HFFc6 (cell line): ENCODE data around the gene ALX4. TPM values are rescaled to one million over a fixed set of nuclear protein-coding genes. Genes with fewer than 3 reads are reported as not detected.
A peak's percentile ranks its signal among the peaks of the same experiment; 100 is the strongest.

Experiments
- DNase-seq: peaks from one replicate; pipeline ENCODE4 v3.0.0-alpha.2; 2018
- H3K27ac Mint-ChIP-seq: 2 replicates; pipeline ENCODE4 v1.8.0; 2020; ENCODE audit warnings: mild to moderate bottlenecking, mixed read lengths
- H3K27me3 Mint-ChIP-seq: 2 replicates; pipeline ENCODE4 v1.8.0; 2021; ENCODE audit warnings: mild to moderate bottlenecking, moderate library complexity, mixed read lengths; ENCODE audit not compliant: insufficient read depth
- H3K36me3 Mint-ChIP-seq: 2 replicates; pipeline ENCODE4 v1.8.0; 2021; ENCODE audit warnings: low read depth, mixed read lengths
- H3K4me1 Mint-ChIP-seq: 2 replicates; pipeline ENCODE4 v1.8.0; 2020; ENCODE audit warnings: low read depth, mixed read lengths
- H3K4me3 Mint-ChIP-seq: 2 replicates; pipeline ENCODE4 v1.8.0; 2020; ENCODE audit warnings: mild to moderate bottlenecking, moderate library complexity, mixed read lengths
- H3K9me3 Mint-ChIP-seq: 2 replicates; pipeline ENCODE4 v1.8.0; 2020; ENCODE audit warnings: mild to moderate bottlenecking, mixed read lengths
- CTCF ChIP-seq: fragments of 200-600 bp; sonication (generic); IDR thresholded peaks from 2 replicates; pipeline ENCODE4 v1.5.0; 2021; ENCODE audit warnings: antibody characterized with exemption, mild to moderate bottlenecking
- total RNA-seq, 6 experiments: library from RNA; stranded (reverse); fragmentation: NEBNext Ultra II Directional; extraction: Animal tissue kit (Norgen Biotek cat#: 25700); gene quantifications; 2 replicates in 1 of 6; 3 replicates in 5 of 6; pipeline ENCODE4 v1.2.3, GENCODE V29; 2021

The ALX4 gene
- total RNA-seq, 6 experiments from 2014 or later: 0.02 to 0.13 (median 0.06) TPM

- H3K27me3 Mint-ChIP-seq: peaks cover 4% of the 10 kb centered on the region
- no peak for DNase-seq
- peaks cover 35% of the 10 kb centered on the region for H3K4me1 Mint-ChIP-seq
- TF ChIP-seq CTCF: no peak
- no peak overlapping the region for H3K27ac Mint-ChIP-seq
- H3K4me3 Mint-ChIP-seq: no peak overlapping the region
- H3K9me3 Mint-ChIP-seq: no peaks in the 10 kb centered on the region
- H3K36me3 Mint-ChIP-seq: no peaks in the 10 kb centered on the region
Observed at GRCh38 chr11:44286911-44287310, 23.0 kb downstream of the ALX4 start.

- Mint-ChIP-seq H3K36me3 (no peaks in the 10 kb centered on the region), H3K4me1 (peaks cover 35% of the 10 kb centered on the region), H3K27me3 (peaks cover 4% of the 10 kb centered on the region), H3K27ac (no peak overlapping the region), H3K4me3 (no peak overlapping the region), H3K9me3 (no peaks in the 10 kb centered on the region)
- TF ChIP-seq CTCF: peak; percentile 99
- DNase-seq: peak; percentile 38
Observed at GRCh38 chr11:44286268-44286880, 23.6 kb downstream of the ALX4 start.

- H3K4me3 Mint-ChIP-seq: no peak overlapping the region
Observed at GRCh38 chr11:44285756-44286155, 24.2 kb downstream of the ALX4 start.

GRCh38 chr11:44282620-44283019 lies 27.3 kb downstream of the ALX4 start:
- no peak overlapping the region for H3K4me3 Mint-ChIP-seq
- no peaks in the 10 kb centered on the region for H3K9me3 Mint-ChIP-seq
- TF ChIP-seq CTCF: no peak
- H3K27me3 Mint-ChIP-seq: peaks cover 18% of the 10 kb centered on the region
- no peak for DNase-seq
- peaks cover 19% of the 10 kb centered on the region for H3K4me1 Mint-ChIP-seq
- no peak overlapping the region for H3K27ac Mint-ChIP-seq
- no peaks in the 10 kb centered on the region for H3K36me3 Mint-ChIP-seq

More at GRCh38 chr11:44285756-44286155, 24.2 kb downstream of the ALX4 start:
- Mint-ChIP-seq H3K4me1 (peaks cover 35% of the 10 kb centered on the region), H3K27ac (peak overlapping the region; percentile 25; the same call in 1 of the 2 replicates), H3K27me3 (peaks cover 7% of the 10 kb centered on the region), H3K36me3 (no peaks in the 10 kb centered on the region), H3K9me3 (no peaks in the 10 kb centered on the region)
- no peak for DNase-seq
- no peak for TF ChIP-seq CTCF

GRCh38 chr11:44281151-44281550 lies 28.8 kb downstream of the ALX4 start:
- DNase-seq: no peak
- TF ChIP-seq CTCF: no peak
- Mint-ChIP-seq H3K9me3 (no peaks in the 10 kb centered on the region), H3K27ac (no peak overlapping the region), H3K27me3 (peaks cover 18% of the 10 kb centered on the region), H3K36me3 (no peaks in the 10 kb centered on the region), H3K4me3 (no peak overlapping the region), H3K4me1 (peaks cover 10% of the 10 kb centered on the region)
